H9 (cell line): ENCODE measurements around the gene EPOP. TPM values are rescaled to one million over a fixed set of nuclear protein-coding genes. Genes with fewer than 3 reads are reported as not detected.

Source experiments
- DNase-seq: peaks from one replicate; pipeline ENCODE4 v3.0.0-alpha.2; 2017
- H2AFZ ChIP-seq: one replicate; pipeline ENCODE4 v1.6.1; 2013; ENCODE audit warnings: mild to moderate bottlenecking, low read length, control low read depth, moderate library complexity
- H2AK5ac ChIP-seq: 2 replicates; pipeline ENCODE4 v1.6.1; 2013; ENCODE audit warnings: low read length, control low read depth, mixed read lengths; ENCODE audit not compliant: insufficient read length
- H2BK120ac ChIP-seq: one replicate; pipeline ENCODE4 v1.6.1; 2013; ENCODE audit warnings: low read depth, mild to moderate bottlenecking, low read length, control low read depth, inconsistent platforms; ENCODE audit not compliant: poor library complexity, severe bottlenecking
- H2BK12ac ChIP-seq: 2 replicates; pipeline ENCODE4 v1.6.1; 2013; ENCODE audit warnings: low read length, control low read depth, mixed read lengths, low read depth; ENCODE audit not compliant: insufficient read length
- H2BK15ac ChIP-seq: 2 replicates; pipeline ENCODE4 v1.6.1; 2013; ENCODE audit warnings: low read depth, low read length, control low read depth
- H2BK20ac ChIP-seq: one replicate; pipeline ENCODE4 v1.6.1; 2013; ENCODE audit warnings: low read depth, mild to moderate bottlenecking, low read length, control low read depth, inconsistent platforms; ENCODE audit not compliant: poor library complexity, severe bottlenecking
- H2BK5ac ChIP-seq: 2 replicates; pipeline ENCODE4 v1.6.1; 2013; ENCODE audit warnings: low read length, control low read depth, mixed read lengths; ENCODE audit not compliant: insufficient read length
- H3K14ac ChIP-seq: 2 replicates; pipeline ENCODE4 v1.6.1; 2013; ENCODE audit warnings: low read length, control low read depth; ENCODE audit not compliant: insufficient read depth
- H3K18ac ChIP-seq: 2 replicates; pipeline ENCODE4 v1.6.1; 2013; ENCODE audit warnings: low read depth, mild to moderate bottlenecking, mixed read lengths, low read length, control low read depth; ENCODE audit not compliant: insufficient read length
- H3K23ac ChIP-seq: 2 replicates; pipeline ENCODE4 v1.6.1; 2013; ENCODE audit warnings: low read length, control low read depth, mixed read lengths, low read depth; ENCODE audit not compliant: insufficient read length
- H3K23me2 ChIP-seq: 2 replicates; pipeline ENCODE4 v1.6.1; 2013; ENCODE audit warnings: low read depth, mild to moderate bottlenecking, mixed read lengths, low read length, control low read depth; ENCODE audit not compliant: insufficient read length, poor library complexity, severe bottlenecking
- H3K27ac ChIP-seq: 2 replicates; pipeline ENCODE4 v1.5.1; 2013; ENCODE audit warnings: low read length, control low read depth, mixed read lengths, low read depth; ENCODE audit not compliant: insufficient read length
- H3K27me3 ChIP-seq: 2 replicates; pipeline ENCODE4 v1.6.1; 2013; ENCODE audit warnings: low read length, control low read depth, inconsistent platforms; ENCODE audit not compliant: insufficient read depth
- H3K4ac ChIP-seq: 2 replicates; pipeline ENCODE4 v1.6.1; 2013; ENCODE audit warnings: low read depth, mild to moderate bottlenecking, control low read depth, inconsistent platforms, low read length, moderate library complexity
- H3K4me1 ChIP-seq: 2 replicates; pipeline ENCODE4 v1.6.1; 2013; ENCODE audit warnings: low read length, control low read depth, inconsistent platforms; ENCODE audit not compliant: insufficient read depth
- H3K4me2 ChIP-seq: 2 replicates; pipeline ENCODE4 v1.6.1; 2013; ENCODE audit warnings: low read length, control low read depth, mixed read lengths; ENCODE audit not compliant: insufficient read length, insufficient read depth
- H3K56ac ChIP-seq: 2 replicates; pipeline ENCODE4 v1.6.1; 2013; ENCODE audit warnings: low read depth, mild to moderate bottlenecking, mixed read lengths, low read length, control low read depth; ENCODE audit not compliant: insufficient read length
- H3K79me1 ChIP-seq: 2 replicates; pipeline ENCODE4 v1.6.1; 2013; ENCODE audit warnings: low read depth, mild to moderate bottlenecking, moderate library complexity, low read length, control low read depth, inconsistent platforms; ENCODE audit not compliant: insufficient read depth, poor library complexity, severe bottlenecking
- H3K79me2 ChIP-seq: 2 replicates; pipeline ENCODE4 v1.6.1; 2013; ENCODE audit warnings: low read length, control low read depth, inconsistent platforms; ENCODE audit not compliant: insufficient read depth
- H3K9ac ChIP-seq: 2 replicates; pipeline ENCODE4 v1.6.1; 2013; ENCODE audit warnings: low read length, control low read depth, mixed read lengths; ENCODE audit not compliant: insufficient read length; ENCODE audit errors: extremely low read depth
- H3K9me3 ChIP-seq: one replicate; pipeline ENCODE4 v1.6.1; 2013; ENCODE audit warnings: low read depth, low read length, inconsistent platforms; ENCODE audit not compliant: control insufficient read depth
- H3T11ph ChIP-seq: one replicate; pipeline ENCODE4 v1.6.1; 2013; ENCODE audit warnings: mild to moderate bottlenecking, low read length, control low read depth, inconsistent platforms
- H4K20me1 ChIP-seq: one replicate; pipeline ENCODE4 v1.6.1; 2013; ENCODE audit not compliant: control insufficient read depth, insufficient read length, insufficient read depth
- H4K5ac ChIP-seq: 2 replicates; pipeline ENCODE4 v1.6.1; 2013; ENCODE audit warnings: low read depth, mild to moderate bottlenecking, mixed read lengths, low read length, control low read depth; ENCODE audit not compliant: insufficient read length
- H4K8ac ChIP-seq: replicated peaks from 2 replicates; pipeline ENCODE4 v1.6.1; 2013; ENCODE audit warnings: low read length, control low read depth, mixed read lengths, low read depth; ENCODE audit not compliant: insufficient read length
- H4K91ac ChIP-seq: 2 replicates; pipeline ENCODE4 v1.6.1; 2013; ENCODE audit warnings: low read depth, mild to moderate bottlenecking, moderate library complexity, mixed read lengths, low read length, control low read depth; ENCODE audit not compliant: insufficient read length
- H3K27ac Mint-ChIP-seq, 3 experiments: 2 replicates in 2 of 3; 3 replicates in 1 of 3; pipeline ENCODE4 v1.8.0; 2020 to 2021; ENCODE audit warnings: mixed read lengths in 3 of 3, mild to moderate bottlenecking in 1 of 3, moderate library complexity in 1 of 3
- H3K27me3 Mint-ChIP-seq: 2 replicates; pipeline ENCODE4 v1.8.0; 2021; ENCODE audit warnings: low read depth, mild to moderate bottlenecking, moderate library complexity, mixed read lengths
- H3K36me3 Mint-ChIP-seq, 3 experiments: 2 replicates in 2 of 3; 3 replicates in 1 of 3; pipeline ENCODE4 v1.8.0; 2020 to 2021; ENCODE audit warnings: low read depth in 3 of 3, mixed read lengths in 3 of 3; ENCODE audit not compliant: insufficient read depth in 1 of 3
- H3K4me1 Mint-ChIP-seq, 2 experiments: 2 replicates each; pipeline ENCODE4 v1.8.0; 2020; ENCODE audit warnings: mixed read lengths in 2 of 2
- H3K4me3 Mint-ChIP-seq, 2 experiments: 2 replicates in 1 of 2; 3 replicates in 1 of 2; pipeline ENCODE4 v1.8.0; 2020 to 2021; ENCODE audit warnings: mild to moderate bottlenecking in 2 of 2, mixed read lengths in 2 of 2, moderate library complexity in 1 of 2
- H3K9me3 Mint-ChIP-seq, 2 experiments: 2 replicates in 1 of 2; 3 replicates in 1 of 2; pipeline ENCODE4 v1.8.0; 2020; ENCODE audit warnings: mild to moderate bottlenecking in 2 of 2, mixed read lengths in 2 of 2, moderate library complexity in 1 of 2
- WGBS: extraction: QIAGEN DNeasy Blood & Tissue Kit; methylation state at CpG from one replicate; pipeline ENCODE4 v1.1.7; 2013; ENCODE audit warnings: missing lambda C conversion rate, low lambda C conversion rate, mixed read lengths; ENCODE audit not compliant: insufficient read length; ENCODE audit errors: extremely low coverage; 5-methylcytosine and 5-hydroxymethylcytosine counted together
- total RNA-seq: library from RNA; stranded (reverse); gene quantifications from 2 replicates; pipeline ENCODE4 v1.2.1, GENCODE V29; 2021
- TF ChIP-seq, protein P1 (sequence below): fragments of 200-600 bp; sonication (generic); conservative IDR thresholded peaks from 3 replicates; pipeline ENCODE4 v1.8.0; 2021; ENCODE audit warnings: antibody characterized with exemption, mild to moderate bottlenecking

Gene EPOP
- total RNA-seq, 1 experiment from 2014 or later = 5.9 TPM

DNA sequence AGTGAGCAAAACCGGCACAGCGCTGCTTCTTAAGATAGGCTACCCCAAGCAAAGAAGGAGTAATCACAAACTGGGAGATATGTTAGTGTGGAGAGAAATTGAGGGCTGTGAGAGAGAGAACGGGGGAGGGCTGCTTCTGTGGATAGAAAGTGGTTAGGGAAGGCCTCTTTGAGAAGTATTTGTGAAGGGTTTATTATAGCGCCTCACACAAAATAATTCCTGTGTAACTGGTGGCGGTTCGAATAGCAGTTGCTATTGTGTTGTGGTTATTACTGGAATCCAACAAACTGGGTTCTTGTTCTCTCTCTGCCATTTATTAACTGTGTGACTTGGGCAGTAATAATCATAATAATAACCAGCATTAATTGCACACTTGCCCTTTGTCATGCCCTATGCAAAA, 46.2 kb upstream of the EPOP start:
- H3K27ac ChIP-seq = no peak overlapping the region
- peaks cover 3% of the 10 kb centered on the region for H3K23me2 ChIP-seq
- H3K14ac ChIP-seq = no peak overlapping the region
- no peak overlapping the region for H2BK20ac ChIP-seq
- Mint-ChIP-seq H3K4me3 (peak overlapping the region in 1 of 2 experiments; percentile 55; a peak in 2 of 5 replicates), H3K27ac (no peak overlapping the region), H3K36me3 (peaks cover 5 to 14% (median 10%) of the 10 kb centered on the region in 3 experiments; a peak in 5 of 7 replicates), H3K4me1 (peaks cover 16 to 36% of the 10 kb centered on the region in 2 experiments), H3K27me3 (peaks cover 46% of the 10 kb centered on the region), H3K9me3 (no peaks in the 10 kb centered on the region)
- no peak overlapping the region for H3K18ac ChIP-seq
- no peaks in the 10 kb centered on the region for H3K9me3 ChIP-seq
- no peak overlapping the region for H3K4ac ChIP-seq
- H4K20me1 ChIP-seq = peaks cover 3% of the 10 kb centered on the region
- H2BK15ac ChIP-seq = no peak overlapping the region
- no peak overlapping the region for H4K5ac ChIP-seq
- H3T11ph ChIP-seq = no peak overlapping the region
- no CpG with 5 or more reads among the region's 6 CpGs for whole genome bisulfite sequencing
- no peaks in the 10 kb centered on the region for H3K79me2 ChIP-seq
- no peak overlapping the region for H3K23ac ChIP-seq
- H4K91ac ChIP-seq = no peak overlapping the region
- H2BK120ac ChIP-seq = no peak overlapping the region
- no peak overlapping the region for H2AFZ ChIP-seq
- H3K56ac ChIP-seq = no peak overlapping the region
- TF ChIP-seq, protein P1, sequence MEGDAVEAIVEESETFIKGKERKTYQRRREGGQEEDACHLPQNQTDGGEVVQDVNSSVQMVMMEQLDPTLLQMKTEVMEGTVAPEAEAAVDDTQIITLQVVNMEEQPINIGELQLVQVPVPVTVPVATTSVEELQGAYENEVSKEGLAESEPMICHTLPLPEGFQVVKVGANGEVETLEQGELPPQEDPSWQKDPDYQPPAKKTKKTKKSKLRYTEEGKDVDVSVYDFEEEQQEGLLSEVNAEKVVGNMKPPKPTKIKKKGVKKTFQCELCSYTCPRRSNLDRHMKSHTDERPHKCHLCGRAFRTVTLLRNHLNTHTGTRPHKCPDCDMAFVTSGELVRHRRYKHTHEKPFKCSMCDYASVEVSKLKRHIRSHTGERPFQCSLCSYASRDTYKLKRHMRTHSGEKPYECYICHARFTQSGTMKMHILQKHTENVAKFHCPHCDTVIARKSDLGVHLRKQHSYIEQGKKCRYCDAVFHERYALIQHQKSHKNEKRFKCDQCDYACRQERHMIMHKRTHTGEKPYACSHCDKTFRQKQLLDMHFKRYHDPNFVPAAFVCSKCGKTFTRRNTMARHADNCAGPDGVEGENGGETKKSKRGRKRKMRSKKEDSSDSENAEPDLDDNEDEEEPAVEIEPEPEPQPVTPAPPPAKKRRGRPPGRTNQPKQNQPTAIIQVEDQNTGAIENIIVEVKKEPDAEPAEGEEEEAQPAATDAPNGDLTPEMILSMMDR = no peak
- DNase-seq = no peak
- H3K79me1 ChIP-seq = no peaks in the 10 kb centered on the region
- no peak overlapping the region for H2BK5ac ChIP-seq
- H2BK12ac ChIP-seq = no peak overlapping the region
- peaks cover 5% of the 10 kb centered on the region; the same call in 1 of the 2 replicates for H3K27me3 ChIP-seq
- no peak overlapping the region for H3K9ac ChIP-seq
- no peaks in the 10 kb centered on the region for H3K4me1 ChIP-seq
- H2AK5ac ChIP-seq = no peak overlapping the region
- H4K8ac ChIP-seq = no peak overlapping the region
- peak overlapping the region; percentile 25 for H3K4me2 ChIP-seq
